Thoracic aorta (tissue), 2 donors: ENCODE measurements around the gene DOCK3. TPM values are rescaled to one million over a fixed set of nuclear protein-coding genes. Genes with fewer than 3 reads are reported as not detected.

Experiments
- ATAC-seq: fragments of 150-250 bp; one replicate; pipeline ENCODE4 v1.8.0; 2017; ENCODE audit warnings: low read depth; ENCODE audit not compliant: insufficient number of reproducible peaks, low FRiP score
- DNase-seq: peaks from one replicate; pipeline ENCODE4 v3.0.0-alpha.2; 2020; ENCODE audit warnings: low spot score
- H3K27ac ChIP-seq, 2 donors: fragments of 200-600 bp; sonication (generic); 1 replicate in 1 of 2; 2 replicates in 1 of 2; pipeline ENCODE4 v1.5.1; 2016; ENCODE audit warnings: mild to moderate bottlenecking in 2 of 2, moderate library complexity in 2 of 2
- H3K27me3 ChIP-seq: fragments of 200-600 bp; sonication (generic); replicated peaks from 2 replicates; pipeline ENCODE4 v1.6.0; 2016; ENCODE audit warnings: mild to moderate bottlenecking; ENCODE audit not compliant: insufficient read depth
- H3K36me3 ChIP-seq: fragments of 200-600 bp; sonication (generic); one replicate; pipeline ENCODE4 v1.5.1; 2016
- H3K4me1 ChIP-seq, 2 donors: fragments of 200-600 bp; sonication (generic); 1 replicate in 1 of 2; 2 replicates in 1 of 2; pipeline versions ENCODE4 v1.5.1 to v1.6.0; 2016; ENCODE audit warnings: low read depth in 2 of 2, mild to moderate bottlenecking in 1 of 2; ENCODE audit not compliant: control insufficient read depth in 1 of 2
- H3K4me3 ChIP-seq: fragments of 200-600 bp; sonication (generic); 2 replicates; pipeline ENCODE4 v1.5.1; 2016; ENCODE audit warnings: mild to moderate bottlenecking
- H3K9me3 ChIP-seq: fragments of 200-600 bp; sonication (generic); 2 replicates; pipeline ENCODE4 v1.5.1; 2016
- CTCF ChIP-seq: fragments of 200-600 bp; sonication (generic); IDR thresholded peaks from one replicate; pipeline ENCODE4 v1.5.1; 2019; ENCODE audit warnings: antibody characterized with exemption
- total RNA-seq, 2 donors: library from RNA; depleted of rRNA; stranded (reverse); fragments of >200 nt; gene quantifications; one replicate each; pipeline versions ENCODE4 v1.1.0 to v1.2.3, GENCODE V29; 2016

The DOCK3 gene
- total RNA-seq, 2 donors from 2014 or later = 0.14 to 0.71 TPM

DNA sequence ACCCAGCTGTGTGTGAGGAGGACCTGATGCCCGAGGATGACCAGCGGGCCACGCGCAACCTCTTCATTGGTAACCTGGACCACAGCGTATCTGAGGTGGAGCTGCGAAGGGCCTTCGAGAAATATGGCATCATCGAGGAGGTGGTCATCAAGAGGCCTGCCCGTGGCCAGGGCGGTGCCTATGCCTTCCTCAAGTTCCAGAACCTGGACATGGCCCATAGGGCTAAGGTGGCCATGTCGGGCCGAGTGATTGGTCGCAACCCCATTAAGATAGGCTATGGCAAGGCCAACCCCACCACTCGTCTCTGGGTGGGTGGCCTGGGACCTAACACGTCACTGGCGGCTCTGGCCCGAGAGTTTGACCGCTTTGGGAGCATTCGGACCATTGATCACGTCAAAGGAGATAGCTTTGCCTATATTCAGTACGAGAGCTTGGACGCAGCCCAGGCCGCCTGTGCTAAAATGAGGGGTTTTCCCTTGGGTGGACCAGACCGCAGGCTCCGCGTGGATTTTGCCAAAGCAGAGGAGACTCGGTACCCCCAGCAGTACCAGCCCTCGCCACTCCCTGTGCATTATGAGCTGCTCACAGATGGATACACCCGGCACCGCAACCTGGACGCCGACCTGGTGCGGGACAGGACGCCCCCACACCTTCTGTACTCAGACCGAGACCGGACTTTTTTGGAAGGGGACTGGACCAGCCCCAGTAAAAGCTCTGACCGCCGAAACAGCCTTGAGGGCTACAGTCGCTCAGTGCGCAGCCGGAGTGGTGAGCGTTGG is 717.8 kb downstream of the DOCK3 start:
- no peak for ATAC-seq
- H3K27me3 ChIP-seq = no peaks in the 10 kb centered on the region
- no peak for TF ChIP-seq CTCF
- H3K4me1 ChIP-seq = peaks cover 34 to 66% of the 10 kb centered on the region in 2 donors
- no peak for DNase-seq
- H3K4me3 ChIP-seq = peak overlapping the region; percentile 85
- H3K27ac ChIP-seq = peak overlapping the region; percentile 82 to 92
- no peaks in the 10 kb centered on the region for H3K9me3 ChIP-seq
- peaks cover 33% of the 10 kb centered on the region for H3K36me3 ChIP-seq

- Histone ChIP-seq H3K9me3 (no peaks in the 10 kb centered on the region), H3K27me3 (no peaks in the 10 kb centered on the region), H3K27ac (no peak overlapping the region), H3K4me3 (no peak overlapping the region), H3K4me1 (peaks cover 30 to 61% of the 10 kb centered on the region in 2 donors), H3K36me3 (peaks cover 31% of the 10 kb centered on the region)
- ATAC-seq = no peak
- DNase-seq = no peak
- TF ChIP-seq CTCF = no peak
Observed at GRCh38 chr3:51393134-51393495, 718.4 kb downstream of the DOCK3 start.

DNA sequence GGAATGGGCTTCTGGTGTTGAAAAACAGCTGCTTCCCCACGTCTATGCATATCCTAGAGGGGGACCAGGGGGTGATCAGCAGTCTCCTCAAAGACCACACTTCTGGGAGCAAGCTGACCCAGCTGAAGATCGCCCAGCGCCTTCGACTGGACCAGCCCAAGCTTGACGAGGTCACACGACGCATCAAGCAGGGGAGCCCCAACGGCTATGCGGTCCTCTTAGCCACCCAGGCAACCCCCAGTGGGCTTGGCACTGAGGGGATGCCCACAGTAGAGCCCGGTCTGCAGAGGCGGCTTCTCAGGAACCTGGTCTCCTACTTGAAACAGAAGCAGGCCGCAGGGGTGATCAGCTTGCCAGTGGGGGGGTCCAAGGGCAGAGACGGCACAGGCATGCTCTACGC is 718.8 kb downstream of the DOCK3 start:
- TF ChIP-seq CTCF = no peak
- Histone ChIP-seq H3K4me3 (no peak overlapping the region), H3K36me3 (peaks cover 33% of the 10 kb centered on the region), H3K27me3 (no peaks in the 10 kb centered on the region), H3K4me1 (peaks cover 30 to 57% of the 10 kb centered on the region in 2 donors), H3K27ac (no peak overlapping the region), H3K9me3 (no peaks in the 10 kb centered on the region)
- DNase-seq = no peak
- ATAC-seq = no peak

DNA sequence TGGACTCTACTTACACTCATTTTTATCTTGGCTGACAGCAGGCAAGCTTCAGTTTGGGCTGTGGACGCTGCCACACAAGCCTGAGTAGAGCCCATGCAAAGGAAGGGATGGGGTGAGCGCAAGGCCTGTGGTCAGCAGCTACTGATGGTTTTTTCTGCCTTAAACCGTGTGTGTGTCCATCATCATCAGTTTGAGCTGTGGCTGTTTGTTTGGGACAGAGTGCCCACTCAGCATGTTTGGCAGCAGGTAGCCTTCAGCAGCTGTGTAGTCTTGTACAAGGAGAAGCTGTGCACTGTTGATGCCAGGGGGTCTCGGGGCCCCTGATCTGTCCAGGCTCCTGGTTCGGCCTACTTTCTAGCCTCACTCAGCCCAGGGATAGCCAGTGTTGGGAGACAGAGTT is 719.8 kb downstream of the DOCK3 start:
- Histone ChIP-seq H3K9me3 (no peaks in the 10 kb centered on the region), H3K27ac (no peak overlapping the region), H3K36me3 (peaks cover 33% of the 10 kb centered on the region), H3K4me3 (no peak overlapping the region), H3K27me3 (no peaks in the 10 kb centered on the region), H3K4me1 (peaks cover 30 to 57% of the 10 kb centered on the region in 2 donors)
- ATAC-seq = no peak
- no peak for TF ChIP-seq CTCF
- no peak for DNase-seq

- Histone ChIP-seq H3K27ac (no peak overlapping the region), H3K9me3 (no peaks in the 10 kb centered on the region), H3K4me1 (peaks cover 27 to 48% of the 10 kb centered on the region in 2 donors), H3K4me3 (no peak overlapping the region), H3K36me3 (peaks cover 33% of the 10 kb centered on the region), H3K27me3 (no peaks in the 10 kb centered on the region)
- ATAC-seq (no peak), DNase-seq (no peak)
- TF ChIP-seq CTCF = no peak
Observed at GRCh38 chr3:51395493-51396213, 720.9 kb downstream of the DOCK3 start.
